Upper lobe of left lung (tissue), 4 donors: ENCODE measurements around the gene CERK.

Experiments
- EP300 ChIP-seq, 4 donors: sonication (generic); formaldehyde crosslinking; IDR thresholded peaks; one replicate each; pipeline ENCODE4 v1.5.1; 2017; ENCODE audit warnings: antibody characterized with exemption in 4 of 4, control low read depth in 2 of 4
- POLR2AphosphoS5 ChIP-seq, 2 donors: sonication (generic); formaldehyde crosslinking; IDR thresholded peaks; one replicate each; pipeline ENCODE4 v1.5.1; 2017; ENCODE audit warnings: antibody characterized with exemption in 2 of 2
- TF ChIP-seq, protein P1 (sequence below), 6 experiments: fragments of 450-650 bp in 4 of 6; fragments of 200-600 bp in 2 of 6; sonication (generic) in 2 of 6; IDR thresholded peaks; one replicate each; pipeline ENCODE4 v1.5.1; 2016 to 2019; ENCODE audit warnings: antibody characterized with exemption in 6 of 6

DNA sequence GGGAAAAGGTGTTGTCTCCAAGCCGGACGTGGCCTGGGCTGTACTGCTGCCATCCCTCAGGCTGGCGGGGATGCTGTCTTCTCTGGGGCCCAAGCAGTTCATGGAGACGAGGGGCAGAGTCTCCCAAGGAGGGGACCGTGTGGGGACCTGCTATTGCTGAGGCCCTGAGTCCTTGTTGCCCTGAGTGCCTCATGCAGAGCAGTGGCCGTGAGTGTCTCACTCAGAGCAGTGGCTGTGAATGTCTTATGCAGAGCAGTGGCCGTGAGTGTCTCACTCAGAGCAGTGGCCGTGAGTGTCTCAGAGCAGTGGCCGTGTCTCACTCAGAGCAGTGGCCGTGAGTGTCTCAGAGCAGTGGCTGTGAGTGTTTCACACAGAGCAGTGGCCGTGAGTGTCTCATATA is 63.1 kb downstream of the CERK start:
- TF ChIP-seq, protein P1, sequence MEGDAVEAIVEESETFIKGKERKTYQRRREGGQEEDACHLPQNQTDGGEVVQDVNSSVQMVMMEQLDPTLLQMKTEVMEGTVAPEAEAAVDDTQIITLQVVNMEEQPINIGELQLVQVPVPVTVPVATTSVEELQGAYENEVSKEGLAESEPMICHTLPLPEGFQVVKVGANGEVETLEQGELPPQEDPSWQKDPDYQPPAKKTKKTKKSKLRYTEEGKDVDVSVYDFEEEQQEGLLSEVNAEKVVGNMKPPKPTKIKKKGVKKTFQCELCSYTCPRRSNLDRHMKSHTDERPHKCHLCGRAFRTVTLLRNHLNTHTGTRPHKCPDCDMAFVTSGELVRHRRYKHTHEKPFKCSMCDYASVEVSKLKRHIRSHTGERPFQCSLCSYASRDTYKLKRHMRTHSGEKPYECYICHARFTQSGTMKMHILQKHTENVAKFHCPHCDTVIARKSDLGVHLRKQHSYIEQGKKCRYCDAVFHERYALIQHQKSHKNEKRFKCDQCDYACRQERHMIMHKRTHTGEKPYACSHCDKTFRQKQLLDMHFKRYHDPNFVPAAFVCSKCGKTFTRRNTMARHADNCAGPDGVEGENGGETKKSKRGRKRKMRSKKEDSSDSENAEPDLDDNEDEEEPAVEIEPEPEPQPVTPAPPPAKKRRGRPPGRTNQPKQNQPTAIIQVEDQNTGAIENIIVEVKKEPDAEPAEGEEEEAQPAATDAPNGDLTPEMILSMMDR (IDR thresholded peaks at IDR 0.05): no peak
- TF ChIP-seq EP300 (IDR thresholded peaks at IDR 0.05): no peak
- no peak for TF ChIP-seq POLR2AphosphoS5 (IDR thresholded peaks at IDR 0.05)
